Loucy (cell line): ENCODE measurements around the gene CDK9.
"Not testable (repeated sequence)": the region's sequence is repeated elsewhere in the genome, so short reads cannot be mapped to it uniquely, and the experiment has no call there.

ENCODE experiments used
- H2AFZ ChIP-seq: fragments of 200-600 bp; sonication (generic); 2 replicates; pipeline ENCODE4 v1.6.0; 2016; ENCODE audit warnings: antibody characterized with exemption, mild to moderate bottlenecking, low read length, moderate library complexity
- H3F3A ChIP-seq: fragments of 200-600 bp; 2 replicates; pipeline ENCODE4 v1.6.0; 2016; ENCODE audit warnings: antibody characterized with exemption, low read depth, mild to moderate bottlenecking
- H3K27me3 ChIP-seq: fragments of 200-600 bp; sonication (generic); 2 replicates; pipeline ENCODE4 v1.6.1; 2014; ENCODE audit warnings: low read length, mild to moderate bottlenecking; ENCODE audit not compliant: insufficient read depth, poor library complexity, severe bottlenecking
- H3K36me3 ChIP-seq: fragments of 200-600 bp; sonication (generic); 2 replicates; pipeline ENCODE4 v1.6.1; 2016; ENCODE audit warnings: low read length; ENCODE audit not compliant: insufficient read depth
- H3K4me1 ChIP-seq: fragments of 200-600 bp; sonication (generic); 2 replicates; pipeline ENCODE4 v1.5.1; 2014; ENCODE audit warnings: low read length, mild to moderate bottlenecking; ENCODE audit not compliant: insufficient read depth, poor library complexity, severe bottlenecking
- H3K4me2 ChIP-seq: fragments of 200-600 bp; sonication (generic); 2 replicates; pipeline ENCODE4 v1.6.0; 2014; ENCODE audit warnings: antibody characterized with exemption, low read length, low read depth, mild to moderate bottlenecking; ENCODE audit not compliant: poor library complexity, severe bottlenecking
- H3K4me3 ChIP-seq: fragments of 200-600 bp; sonication (generic); 2 replicates; pipeline ENCODE4 v1.5.1; 2014; ENCODE audit warnings: low read length, mild to moderate bottlenecking, mixed read lengths; ENCODE audit not compliant: poor library complexity, severe bottlenecking
- H3K79me2 ChIP-seq: fragments of 200-600 bp; sonication (generic); 2 replicates; pipeline ENCODE4 v1.6.1; 2014; ENCODE audit warnings: low read length; ENCODE audit not compliant: insufficient read depth
- H3K9ac ChIP-seq: fragments of 200-600 bp; sonication (generic); 2 replicates; pipeline ENCODE4 v1.6.0; 2014; ENCODE audit warnings: mild to moderate bottlenecking, low read depth, low read length, moderate library complexity; ENCODE audit not compliant: poor library complexity, severe bottlenecking
- H3K9me2 ChIP-seq: fragments of 200-600 bp; sonication (generic); replicated peaks from 2 replicates; pipeline ENCODE4 v1.6.1; 2016; ENCODE audit warnings: low read depth, low read length, mixed read lengths
- H3K9me3 ChIP-seq: fragments of 200-600 bp; sonication (generic); 2 replicates; pipeline ENCODE4 v1.6.1; 2014; ENCODE audit warnings: mild to moderate bottlenecking, antibody characterized with exemption, low read length, low read depth; ENCODE audit not compliant: insufficient read depth
- H4K20me1 ChIP-seq: fragments of 200-600 bp; sonication (generic); 2 replicates; pipeline ENCODE4 v1.6.0; 2014; ENCODE audit warnings: antibody characterized with exemption, low read length, mild to moderate bottlenecking; ENCODE audit not compliant: insufficient read depth, poor library complexity, severe bottlenecking
- EZH2phosphoT487 ChIP-seq: fragments of 200-600 bp; IDR thresholded peaks from 2 replicates; pipeline ENCODE4 v1.6.1; 2018; ENCODE audit warnings: antibody characterized with exemption, mild to moderate bottlenecking, moderate library complexity, borderline replicate concordance
- TF ChIP-seq, protein P1 (sequence below): fragments of 200-600 bp; sonication (generic); conservative IDR thresholded peaks from 2 replicates; pipeline ENCODE4 v1.5.1; 2014; ENCODE audit warnings: mild to moderate bottlenecking, antibody characterized with exemption, low read length

The CDK9 gene

DNA sequence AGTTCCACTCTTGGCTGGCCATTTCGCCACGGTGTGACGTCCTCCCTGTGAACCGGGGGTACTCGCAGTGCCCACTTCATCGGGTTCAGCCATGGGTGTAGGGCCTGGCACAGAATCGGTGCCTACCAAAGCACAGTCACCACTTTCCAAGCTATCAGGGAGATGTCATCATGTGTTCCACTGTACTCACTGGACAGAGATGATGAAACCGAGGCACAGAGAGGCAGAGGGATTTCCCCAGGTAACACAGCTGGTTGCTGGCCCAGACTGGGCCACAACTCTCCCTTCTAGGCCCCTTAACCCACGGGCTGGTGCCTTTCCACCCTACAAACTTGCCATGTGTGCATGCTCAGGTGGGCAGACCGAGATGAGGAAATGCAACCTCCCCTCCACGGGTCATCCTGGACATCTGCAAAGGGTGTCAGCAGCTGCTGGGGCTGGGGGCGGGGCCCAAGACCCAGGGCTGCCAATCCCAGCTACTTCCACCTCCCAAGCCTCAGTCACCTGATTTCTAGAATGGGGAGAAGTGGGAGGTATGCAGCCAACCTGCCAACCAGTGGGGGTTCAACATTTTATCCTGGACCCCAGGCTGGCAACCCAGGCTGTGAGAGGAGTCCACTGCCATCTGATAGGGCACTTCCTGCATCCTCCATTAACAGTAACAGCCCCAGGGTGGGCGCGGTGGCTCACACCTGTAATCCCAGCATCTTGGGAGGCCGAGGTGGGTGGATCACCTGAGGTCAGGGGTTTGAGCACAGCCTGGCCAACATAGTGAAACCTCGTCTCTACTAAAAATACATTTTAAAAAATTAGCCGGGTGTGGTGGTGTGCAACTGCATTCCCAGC, 6.5 kb upstream of the CDK9 start:
- H3K4me3 ChIP-seq = peak overlapping the region; percentile 85
- no peaks in the 10 kb centered on the region for H3K27me3 ChIP-seq
- H3K9ac ChIP-seq = peak overlapping the region; percentile 92
- H3K4me2 ChIP-seq = peak overlapping the region; percentile 71
- no peak overlapping the region for H2AFZ ChIP-seq
- H4K20me1 ChIP-seq = peaks cover 7% of the 10 kb centered on the region
- peaks cover 1% of the 10 kb centered on the region; the same call in 1 of the 2 replicates for H3K36me3 ChIP-seq
- H3K9me2 ChIP-seq = no peaks in the 10 kb centered on the region
- no peaks in the 10 kb centered on the region for H3K9me3 ChIP-seq
- peaks cover 56% of the 10 kb centered on the region for H3K4me1 ChIP-seq
- H3K79me2 ChIP-seq = peaks cover 80% of the 10 kb centered on the region
- TF ChIP-seq EZH2phosphoT487 = no peak
- peaks cover 18% of the 10 kb centered on the region for H3F3A ChIP-seq

DNA sequence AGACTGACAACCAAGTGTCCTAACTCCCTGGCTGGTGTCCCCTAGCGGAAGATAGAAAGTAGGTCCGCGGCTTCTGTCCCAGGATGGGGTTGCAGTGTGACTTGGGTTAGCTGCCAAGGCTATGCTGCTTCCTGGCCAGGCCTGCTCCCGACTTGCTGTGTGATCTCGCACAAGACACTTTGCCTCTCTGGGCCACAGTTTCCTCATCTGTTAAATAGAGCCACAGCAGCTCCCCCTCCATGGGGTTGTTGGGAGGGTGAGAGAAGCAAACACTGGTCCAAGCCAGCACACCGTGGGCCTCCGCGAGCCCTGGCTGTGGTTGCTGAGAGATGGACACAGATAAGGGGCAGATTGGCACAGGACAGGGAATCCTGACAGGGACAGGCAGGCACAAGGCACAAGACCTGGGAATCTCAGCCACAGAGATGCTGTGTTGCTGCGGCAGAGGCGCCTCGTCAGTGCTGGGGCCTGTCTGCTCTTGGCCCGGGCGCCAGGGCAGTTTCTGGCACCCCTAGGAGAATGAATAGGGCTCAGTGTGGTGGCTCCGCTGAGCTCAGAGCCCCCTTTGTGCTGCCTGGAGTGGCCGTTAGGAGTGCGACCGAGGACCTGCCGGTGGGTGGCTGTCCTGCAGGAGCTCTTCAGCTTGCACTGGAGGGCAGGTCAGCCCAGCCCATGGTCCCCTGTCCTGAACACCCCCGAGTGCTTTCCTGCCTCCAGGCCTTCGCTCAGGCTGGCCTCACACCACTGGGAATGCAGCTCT, 5.5 kb upstream of the CDK9 start:
- Histone ChIP-seq H3K4me1 (peaks cover 54% of the 10 kb centered on the region), H3F3A (peaks cover 18% of the 10 kb centered on the region), H3K36me3 (no peaks in the 10 kb centered on the region), H3K27me3 (no peaks in the 10 kb centered on the region), H2AFZ (no peak overlapping the region), H3K4me3 (peak overlapping the region; percentile 85), H4K20me1 (peaks cover 3% of the 10 kb centered on the region), H3K9me3 (no peaks in the 10 kb centered on the region), H3K9ac (peak overlapping the region; percentile 92), H3K9me2 (no peaks in the 10 kb centered on the region), H3K4me2 (peak overlapping the region; percentile 71), H3K79me2 (peaks cover 76% of the 10 kb centered on the region)
- TF ChIP-seq, protein P1, sequence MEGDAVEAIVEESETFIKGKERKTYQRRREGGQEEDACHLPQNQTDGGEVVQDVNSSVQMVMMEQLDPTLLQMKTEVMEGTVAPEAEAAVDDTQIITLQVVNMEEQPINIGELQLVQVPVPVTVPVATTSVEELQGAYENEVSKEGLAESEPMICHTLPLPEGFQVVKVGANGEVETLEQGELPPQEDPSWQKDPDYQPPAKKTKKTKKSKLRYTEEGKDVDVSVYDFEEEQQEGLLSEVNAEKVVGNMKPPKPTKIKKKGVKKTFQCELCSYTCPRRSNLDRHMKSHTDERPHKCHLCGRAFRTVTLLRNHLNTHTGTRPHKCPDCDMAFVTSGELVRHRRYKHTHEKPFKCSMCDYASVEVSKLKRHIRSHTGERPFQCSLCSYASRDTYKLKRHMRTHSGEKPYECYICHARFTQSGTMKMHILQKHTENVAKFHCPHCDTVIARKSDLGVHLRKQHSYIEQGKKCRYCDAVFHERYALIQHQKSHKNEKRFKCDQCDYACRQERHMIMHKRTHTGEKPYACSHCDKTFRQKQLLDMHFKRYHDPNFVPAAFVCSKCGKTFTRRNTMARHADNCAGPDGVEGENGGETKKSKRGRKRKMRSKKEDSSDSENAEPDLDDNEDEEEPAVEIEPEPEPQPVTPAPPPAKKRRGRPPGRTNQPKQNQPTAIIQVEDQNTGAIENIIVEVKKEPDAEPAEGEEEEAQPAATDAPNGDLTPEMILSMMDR = no peak
- TF ChIP-seq EZH2phosphoT487 = no peak

DNA sequence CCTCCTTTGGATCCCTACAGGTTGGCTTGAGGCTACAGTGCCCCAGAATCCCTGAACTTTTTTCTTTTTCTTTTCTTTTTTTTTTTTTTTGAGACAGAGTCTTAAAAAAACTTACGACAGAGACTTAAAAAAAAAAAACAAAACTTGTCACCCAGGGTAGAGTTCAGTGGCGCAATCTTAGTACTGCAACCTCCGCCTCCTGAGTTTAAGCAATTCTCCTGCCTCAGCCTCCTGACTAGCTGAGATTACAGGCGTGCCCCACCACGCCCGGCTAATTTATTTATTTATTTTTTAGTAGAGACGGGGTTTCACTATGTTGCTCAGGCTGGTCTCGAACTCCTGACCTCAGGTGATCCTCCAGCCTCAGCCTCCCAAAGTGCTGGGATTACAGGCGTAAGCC, 4.9 kb upstream of the CDK9 start:
- not testable (repeated sequence) for H3K9me3 ChIP-seq, H3K36me3 ChIP-seq, H2AFZ ChIP-seq, H3K4me3 ChIP-seq, H4K20me1 ChIP-seq, H3K27me3 ChIP-seq, H3K9me2 ChIP-seq
- H3K79me2 ChIP-seq = peaks cover 70% of the 10 kb centered on the region
- H3K4me2 ChIP-seq = peak overlapping the region; percentile 71
- peak overlapping the region; percentile 92 for H3K9ac ChIP-seq
- peaks cover 18% of the 10 kb centered on the region for H3F3A ChIP-seq
- peaks cover 54% of the 10 kb centered on the region for H3K4me1 ChIP-seq

DNA sequence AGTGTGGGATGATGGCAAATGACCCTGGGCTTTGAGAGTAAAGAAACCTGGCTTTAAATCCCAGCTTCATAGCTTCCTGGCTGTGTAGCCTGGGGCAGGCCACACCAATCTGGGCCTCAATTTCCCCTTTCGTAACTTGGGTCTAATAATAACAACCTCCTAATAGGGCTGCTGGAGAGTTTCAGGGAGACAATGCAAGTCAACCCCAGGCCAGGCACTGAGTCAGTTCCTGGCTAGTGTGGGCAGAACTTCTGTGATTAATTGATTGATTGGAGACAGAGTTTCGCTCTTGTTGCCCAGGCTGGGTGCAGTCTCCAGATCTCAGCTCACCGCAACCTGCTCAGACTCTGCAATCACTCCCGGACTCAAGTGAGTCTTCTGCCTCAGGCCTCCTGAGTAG, 4.0 kb upstream of the CDK9 start:
- Histone ChIP-seq H3K9me2 (no peaks in the 10 kb centered on the region), H2AFZ (no peak overlapping the region), H3K36me3 (peaks cover 1% of the 10 kb centered on the region; the same call in 1 of the 2 replicates), H3K27me3 (peaks cover 4% of the 10 kb centered on the region), H3K79me2 (peaks cover 70% of the 10 kb centered on the region), H3K9me3 (no peaks in the 10 kb centered on the region), H3F3A (peaks cover 19% of the 10 kb centered on the region), H3K4me3 (no peak overlapping the region), H3K9ac (peak overlapping the region; percentile 7), H4K20me1 (peaks cover 9% of the 10 kb centered on the region), H3K4me2 (peak overlapping the region; percentile 35), H3K4me1 (peaks cover 57% of the 10 kb centered on the region)
- TF ChIP-seq EZH2phosphoT487 = no peak
- TF ChIP-seq, protein P1 = no peak
